ENCODE data around the gene TPCN1.

- TF ChIP-seq FOSL2 (IDR thresholded peaks at IDR 0.05; ENCODE audit: borderline replicate concordance, low read depth), result no peak
- TF ChIP-seq TAF1 (IDR thresholded peaks at IDR 0.05; ENCODE audit: borderline replicate concordance, low read depth, low read length), result no peak
- no peak for TF ChIP-seq EP300 (IDR thresholded peaks at IDR 0.05; ENCODE audit: borderline replicate concordance in 1 of 2, low read depth in 1 of 2, low read length in 1 of 2)
- no peak for TF ChIP-seq CTCF (IDR thresholded peaks at IDR 0.05)
- TF ChIP-seq EZH2phosphoT487 (IDR thresholded peaks at IDR 0.05; ENCODE audit: borderline replicate concordance, low read depth), result no peak
- no peak for TF ChIP-seq POLR2AphosphoS5 (IDR thresholded peaks at IDR 0.05; ENCODE audit: low read depth, low read length)
- no peak for TF ChIP-seq YY1 (IDR thresholded peaks at IDR 0.05; ENCODE audit: low read depth)
- no peak for TF ChIP-seq REST (IDR thresholded peaks at IDR 0.05; ENCODE audit: low read depth, low read length)
- no peak for TF ChIP-seq JUND (IDR thresholded peaks at IDR 0.05)
- TF ChIP-seq SMC3 (IDR thresholded peaks at IDR 0.05; ENCODE audit: low read depth, low read length), result no peak
Observed at GRCh38 chr12:113181975-113182374, 39.3 kb upstream of the TPCN1 start.
